ENCODE results near the gene OTULINL.

GRCh38 chr5:14577971-14578370 lies 3.6 kb upstream of the OTULINL start:
- TF ChIP-seq CTCF (IDR thresholded peaks at IDR 0.05) (no peak), EZH2 (IDR thresholded peaks at IDR 0.05) (no peak), EZH2phosphoT487 (IDR thresholded peaks at IDR 0.05) (no peak)
